RKO (cell line): ENCODE data around the gene COL27A1.

Source experiments
- DNase-seq: peaks from one replicate; pipeline ENCODE4 v3.0.0-alpha.2; 2016; ENCODE audit warnings: low spot score

The COL27A1 gene

GRCh38 chr9:114155263-114155994 is at the start of gene COL27A1:
Gene COL27A1, plus strand, starts transcription at chr9:114155537. Its CDS starts 414 bp downstream, at chr9:114155951.
- DNase-seq, result peak; percentile 84

- no peak for DNase-seq
These were observed 47.9 kb upstream of the COL27A1 start for GRCh38 chr9:114107286-114108001.

- peak; percentile 84 for DNase-seq
These were observed 47.1 kb upstream of the COL27A1 start for GRCh38 chr9:114108016-114108833.

GRCh38 chr9:114109124-114109523 is 46.2 kb upstream of the COL27A1 start:
- DNase-seq, result no peak

GRCh38 chr9:114110180-114110579 is 45.2 kb upstream of the COL27A1 start:
- DNase-seq, result peak; percentile 47

- DNase-seq, result no peak
These were observed 43.0 kb upstream of the COL27A1 start for GRCh38 chr9:114112325-114112724.

- DNase-seq, result no peak
These were observed 42.4 kb upstream of the COL27A1 start for GRCh38 chr9:114112778-114113584.

- DNase-seq, result peak; percentile 38
These were observed 41.0 kb upstream of the COL27A1 start for GRCh38 chr9:114114364-114114763.

GRCh38 chr9:114115654-114116125 is 39.6 kb upstream of the COL27A1 start:
- DNase-seq, result no peak

GRCh38 chr9:114116126-114116747 is 39.1 kb upstream of the COL27A1 start:
- no peak for DNase-seq

GRCh38 chr9:114117614-114117995 is 37.7 kb upstream of the COL27A1 start:
- DNase-seq, result no peak

- DNase-seq, result no peak
These were observed 37.1 kb upstream of the COL27A1 start for GRCh38 chr9:114117996-114118830.

GRCh38 chr9:114119242-114120191 is 35.8 kb upstream of the COL27A1 start:
- DNase-seq, result no peak

GRCh38 chr9:114120192-114121014 is 34.9 kb upstream of the COL27A1 start:
- DNase-seq, result no peak

GRCh38 chr9:114121227-114122135 is 33.9 kb upstream of the COL27A1 start:
- DNase-seq, result no peak

- DNase-seq, result no peak
These were observed 33.0 kb upstream of the COL27A1 start for GRCh38 chr9:114122136-114123027.
